Measurements from ENCODE around the gene P2RY6. TPM values are rescaled to one million over a fixed set of nuclear protein-coding genes. Genes with fewer than 3 reads are reported as not detected.

The P2RY6 gene
- total RNA-seq, 1 experiment from 2014 or later: 0.15 TPM

- Histone ChIP-seq H3K36me3 (ENCODE audit: control insufficient read depth in 1 of 2, insufficient read depth in 2 of 2, low read length in 2 of 2) (no peaks in the 10 kb centered on the region), H2AFZ (ENCODE audit: low read depth, low read length, poor library complexity, severe bottlenecking) (no peak overlapping the region), H3K4me3 (replicated peaks in 1 of 2; ENCODE audit: low read depth in 1 of 2, low read length in 2 of 2) (no peak overlapping the region), H4K20me1 (ENCODE audit: insufficient read depth) (no peaks in the 10 kb centered on the region), H3K27ac (ENCODE audit: low read depth, low read length) (no peak overlapping the region), H3K27me3 (ENCODE audit: insufficient read depth, low read length) (no peaks in the 10 kb centered on the region), H3K79me2 (ENCODE audit: insufficient read depth, low read length) (0 out of 2 replicates have a peak, but pooled peaks cover 3% of the 10 kb centered on the region), H3K4me2 (ENCODE audit: low read length) (no peak overlapping the region), H3K9me2 (ENCODE audit: insufficient read depth) (no peaks in the 10 kb centered on the region), H3K4me1 (ENCODE audit: control insufficient read depth in 1 of 2, insufficient read depth in 2 of 2, low read length in 2 of 2) (peaks cover 19 to 26% of the 10 kb centered on the region in 2 experiments), H3K9ac (ENCODE audit: low read length) (no peak overlapping the region), H3K9me3 (ENCODE audit: control insufficient read depth in 1 of 2, insufficient read depth in 1 of 2, low read depth in 1 of 2, low read length in 2 of 2) (no peaks in the 10 kb centered on the region)
- ATAC-seq: no peak
- intact Hi-C loops (cut with micrococcal nuclease): loop anchor here (5.0 kb wide), 1 partner anchor 96 kb away; no protein-coding TSS in a partner anchor
- no TSS peak for BruUV-seq (replicated peaks)
- RAD21 ChIA-PET (ENCODE audit: low non-redundant PET in 1 of 2, low total read pairs in 2 of 2, uncharacterized antibody in 2 of 2, unreplicated experiment in 2 of 2): no interaction called here
- CTCF ChIA-PET: interaction anchor here (2.3 to 4.6 kb wide), 2 partner anchors 13 to 31 kb away, joined by 8 to 48 read pairs; no protein-coding TSS in a partner anchor
- DNase-seq (ENCODE audit: low read depth, low spot score): no peak
- no peak for TF ChIP-seq ZBTB33 (IDR thresholded peaks at IDR 0.05; ENCODE audit: extremely low read depth, insufficient replicate concordance, low read length)
- TF ChIP-seq MAX (IDR thresholded peaks at IDR 0.05): no peak
- no peak for TF ChIP-seq ATF3 (IDR thresholded peaks at IDR 0.05)
- TF ChIP-seq YY1 (IDR thresholded peaks at IDR 0.05; ENCODE audit: extremely low read depth, insufficient replicate concordance, low read depth, low read length): no peak
- no peak for TF ChIP-seq EZH2phosphoT487 (IDR thresholded peaks at IDR 0.05; ENCODE audit: borderline replicate concordance)
- no peak for TF ChIP-seq POLR2AphosphoS5 (IDR thresholded peaks at IDR 0.05; ENCODE audit: low read depth, low read length)
- TF ChIP-seq ZFX (IDR thresholded peaks at IDR 0.05): no peak
- TF ChIP-seq SP1 (IDR thresholded peaks at IDR 0.05; ENCODE audit: low read depth): no peak
- TF ChIP-seq SRF (IDR thresholded peaks at IDR 0.05; ENCODE audit: low read depth): no peak
- no peak for TF ChIP-seq CTCF (IDR thresholded peaks at IDR 0.05 in 2 of 3, conservative IDR thresholded peaks at IDR 0.05 in 1 of 3; ENCODE audit: borderline replicate concordance in 1 of 3, insufficient read depth in 1 of 3, low read depth in 2 of 3, low read length in 2 of 3)
- no peak for TF ChIP-seq REST (IDR thresholded peaks at IDR 0.05; ENCODE audit: low read depth)
- TF ChIP-seq EGR1 (IDR thresholded peaks at IDR 0.05; ENCODE audit: low read depth): no peak
- no peak for TF ChIP-seq ELF1 (IDR thresholded peaks at IDR 0.05; ENCODE audit: borderline replicate concordance, low read depth)
- POLR2A ChIA-PET: no interaction called here
Observed at GRCh38 chr11:73337846-73338245, 65.7 kb downstream of the P2RY6 start.

Data from HCT116 (cell line).